NCI-H187 treated with DMSO at 0.1 percent for 48 hours (cell line): ENCODE results near the gene SUGCT.

Experiments used
- DNase-seq: peaks from one replicate; lab custom pipeline; 2025; lab: John Stamatoyannopoulos, UW

SUGCT gene

DNA sequence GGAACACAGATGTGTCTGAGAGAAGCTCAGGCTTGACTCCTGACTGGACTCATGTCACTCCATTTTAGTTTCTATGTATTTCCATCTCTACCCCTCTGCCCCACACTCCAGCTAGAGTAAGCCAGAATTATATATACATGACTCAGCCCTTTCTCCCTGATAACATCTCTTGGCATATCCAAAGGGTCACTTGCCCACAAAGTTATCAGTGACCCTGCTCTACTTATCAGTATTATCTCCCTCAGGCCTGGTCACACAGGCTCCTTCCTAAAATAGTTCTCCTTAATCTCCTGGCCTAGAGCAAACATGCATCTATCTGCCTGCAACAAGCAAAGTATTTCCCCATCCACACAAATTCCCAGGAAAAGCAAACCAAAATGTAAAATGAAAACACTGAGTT, 598.3 kb downstream of the SUGCT start:
- no peak for DNase-seq

DNA sequence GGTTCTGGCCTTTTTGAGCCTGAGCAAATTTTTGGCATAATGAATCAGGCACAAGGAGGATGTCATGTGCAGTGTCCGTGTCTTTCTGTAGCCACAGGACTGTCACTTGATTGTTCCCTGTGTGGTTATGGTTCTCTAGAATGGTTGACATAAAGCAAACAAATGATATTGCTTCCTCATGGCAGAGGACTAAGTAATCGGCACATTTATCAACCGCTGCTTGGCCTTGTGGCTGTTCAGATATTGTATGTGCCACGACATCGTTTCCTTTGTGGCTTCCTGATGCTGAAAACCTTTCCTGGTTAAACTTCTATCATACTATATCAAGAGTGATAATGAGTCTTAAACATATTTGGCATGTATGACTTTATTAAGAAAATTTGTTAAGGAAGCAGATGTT, 598.8 kb downstream of the SUGCT start:
- no peak for DNase-seq

DNA sequence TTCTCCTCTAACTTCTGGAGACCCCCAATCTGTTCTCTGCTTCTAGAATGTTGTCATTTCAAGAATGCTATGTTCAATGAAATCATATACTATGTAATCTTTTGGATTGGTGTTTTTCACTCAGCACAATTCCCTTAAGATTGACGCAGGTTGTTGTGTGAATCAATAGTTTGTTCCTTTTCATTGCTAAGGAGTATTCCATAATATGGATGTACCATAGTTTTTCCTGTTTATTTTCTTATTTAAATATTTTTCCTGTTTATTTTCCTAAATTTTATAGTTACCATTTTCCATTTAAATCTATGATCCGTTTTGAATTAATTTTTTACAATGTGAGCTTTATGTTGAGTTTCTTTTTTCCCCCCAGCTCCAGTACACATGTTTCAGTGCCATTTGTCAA, 604.5 kb downstream of the SUGCT start:
- no peak for DNase-seq

DNA sequence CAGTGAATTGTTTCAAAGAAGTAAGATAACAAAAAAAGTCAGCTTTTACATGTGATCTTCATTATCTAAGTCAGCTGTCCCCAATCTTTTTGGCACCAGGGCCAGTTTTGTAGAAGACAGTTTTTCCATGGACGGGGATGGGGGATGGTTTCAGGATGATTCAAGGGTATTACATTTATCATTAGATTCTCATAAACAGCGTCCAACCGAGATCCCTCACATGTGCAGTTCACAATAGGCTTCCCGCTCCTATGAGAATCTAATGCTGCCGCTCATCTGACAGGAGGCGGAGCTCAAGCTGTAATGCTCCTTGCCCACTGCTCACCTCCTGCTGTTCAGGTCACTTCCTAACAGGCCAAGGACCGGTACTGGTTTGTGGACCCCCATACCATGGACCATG, 607.5 kb downstream of the SUGCT start:
- DNase-seq: no peak

DNA sequence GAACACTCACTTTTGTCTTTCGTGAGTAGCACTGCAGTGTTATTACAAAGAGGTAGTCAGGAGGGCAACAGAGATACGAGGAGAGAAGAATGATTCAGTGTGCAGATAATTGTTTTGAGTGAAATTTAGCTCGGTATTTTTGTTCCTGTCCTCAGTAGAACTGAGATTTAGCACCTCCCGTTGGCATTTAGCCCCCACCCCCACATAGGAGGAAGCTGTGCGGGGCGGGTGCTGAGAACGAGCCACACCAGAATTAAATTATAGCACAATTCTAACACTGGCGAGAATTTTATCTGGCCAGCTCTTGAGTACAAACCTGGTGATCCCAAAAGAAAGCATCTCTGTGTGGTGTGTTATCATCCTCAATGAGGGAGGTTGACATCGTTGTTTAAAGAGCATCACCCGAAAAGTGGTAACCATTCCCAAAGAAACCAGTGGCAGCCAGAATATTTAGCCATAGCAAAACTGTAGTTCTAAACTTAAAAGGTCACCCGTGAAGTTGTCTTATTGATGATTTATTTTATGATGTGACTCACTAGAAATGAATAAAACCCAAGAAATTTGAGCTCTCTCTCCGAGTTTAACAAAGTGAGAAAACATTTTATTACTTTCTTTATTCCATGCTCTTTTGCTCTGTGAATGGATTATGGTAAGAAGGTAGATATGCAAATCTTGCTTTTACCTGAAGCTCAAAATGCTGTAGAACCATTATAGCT, 612.2 kb downstream of the SUGCT start:
- no peak for DNase-seq

DNA sequence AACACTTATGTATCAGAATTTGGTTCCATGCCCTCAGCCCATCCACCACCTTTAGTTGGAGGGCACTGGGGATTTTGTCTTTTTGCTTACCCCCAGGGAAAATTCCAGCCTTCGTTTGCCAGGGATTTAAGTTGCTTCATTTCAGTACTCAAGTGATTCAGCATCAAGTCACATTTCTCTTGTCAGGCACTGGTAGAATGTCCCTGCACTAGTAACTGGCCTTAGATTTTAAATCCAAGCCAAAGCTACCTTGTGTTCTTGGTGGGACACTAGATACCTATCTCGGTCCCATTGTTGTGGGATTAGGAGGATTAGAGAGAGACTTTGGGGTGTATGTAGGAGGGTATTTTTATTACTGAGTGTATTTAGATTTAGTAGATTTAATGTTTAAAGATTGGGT, 613.1 kb downstream of the SUGCT start:
- DNase-seq: no peak

DNA sequence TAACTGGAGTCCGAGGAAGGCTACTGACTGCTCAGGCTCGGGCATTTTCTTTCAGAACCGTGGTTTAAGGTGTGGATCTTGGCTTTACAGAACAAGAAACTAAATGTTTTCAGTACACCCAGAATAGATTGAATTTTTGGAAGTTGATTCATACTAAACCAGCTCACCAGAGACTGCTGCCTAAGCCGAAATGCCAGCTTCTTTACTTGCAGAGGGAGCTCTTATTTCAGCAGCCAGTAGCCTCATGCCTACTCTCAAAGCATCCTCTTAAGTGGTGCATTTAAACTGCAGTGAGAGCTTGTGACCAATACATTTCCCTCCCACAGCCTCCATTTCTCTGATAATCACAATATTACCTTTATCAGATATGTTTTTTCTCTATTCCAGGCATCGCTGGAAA, 615.1 kb downstream of the SUGCT start:
- no peak for DNase-seq

DNA sequence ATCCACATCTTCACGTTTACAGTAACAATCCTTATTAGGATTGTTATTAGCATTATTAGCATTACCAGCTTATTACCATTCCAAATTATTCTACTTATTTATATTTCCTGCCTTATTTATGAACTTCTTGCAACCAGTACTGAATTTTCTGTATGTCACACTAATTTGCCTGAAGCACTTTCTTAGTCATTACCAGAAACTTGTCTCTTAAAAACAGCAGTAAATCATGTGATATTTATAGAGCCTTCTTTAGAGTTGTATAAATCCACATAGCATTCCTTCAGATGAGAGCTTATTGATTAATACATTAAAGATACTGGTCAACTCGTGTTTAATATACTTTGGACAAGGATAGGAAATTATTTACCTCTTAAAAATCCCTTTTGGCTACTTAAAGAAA, 618.6 kb downstream of the SUGCT start:
- DNase-seq: no peak

DNA sequence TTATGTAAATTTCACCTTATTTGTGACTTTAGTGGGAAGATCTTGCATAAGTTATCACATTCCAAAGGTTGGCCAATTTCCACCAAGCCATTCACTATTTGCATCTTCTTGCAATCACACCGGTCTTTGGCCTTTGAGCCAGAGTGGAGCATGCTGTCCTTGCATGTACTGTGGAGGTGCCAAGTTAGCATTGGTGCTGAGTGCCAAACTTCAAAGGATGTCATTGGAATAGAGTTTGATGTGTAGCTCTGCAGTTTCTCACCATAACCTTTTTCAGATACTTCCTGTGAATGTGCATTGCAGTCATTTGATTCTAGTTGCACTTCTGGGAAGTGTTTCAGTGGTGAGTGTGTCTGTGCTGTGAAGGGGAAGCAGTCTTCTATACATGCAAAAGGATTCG, 620.6 kb downstream of the SUGCT start:
- DNase-seq: no peak

DNA sequence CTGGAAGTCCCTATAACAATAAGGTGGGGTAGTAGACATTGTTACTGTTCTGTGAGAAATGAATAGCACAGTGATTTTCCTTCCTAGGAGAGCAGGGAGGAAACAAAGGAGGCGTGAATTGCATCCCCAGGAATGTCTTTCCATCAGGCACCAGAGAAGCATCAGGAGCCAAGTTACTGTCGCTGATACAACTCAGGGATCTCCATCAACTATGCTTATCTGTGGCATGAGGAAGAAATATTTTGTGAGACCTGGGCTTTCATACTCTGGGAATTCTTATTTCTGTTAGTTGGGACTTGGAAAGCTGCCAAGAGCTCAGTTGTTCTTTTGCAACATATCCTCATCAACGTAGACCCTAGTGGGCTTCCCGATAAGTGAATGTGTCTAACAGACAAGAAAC, 622.3 kb downstream of the SUGCT start:
- DNase-seq: no peak

DNA sequence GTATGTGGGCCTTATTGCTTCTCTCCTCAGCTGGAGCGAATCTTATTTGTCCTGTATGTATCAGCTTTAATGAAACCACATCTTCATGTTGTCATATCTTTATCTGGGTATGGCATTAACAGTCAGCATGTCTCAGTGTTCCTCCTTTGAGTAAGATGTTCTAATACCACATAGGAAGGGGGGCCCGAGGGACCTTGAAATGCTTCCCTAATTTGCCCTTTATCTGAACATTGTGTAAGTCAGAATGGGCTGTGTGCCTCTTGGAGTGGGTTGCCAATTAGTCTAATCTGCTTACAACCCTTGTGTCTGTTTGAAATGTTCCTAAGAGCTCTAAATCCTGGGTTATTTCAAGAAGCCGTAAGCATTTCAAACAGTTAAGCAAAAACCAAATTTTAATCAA, 623.8 kb downstream of the SUGCT start:
- no peak for DNase-seq

DNA sequence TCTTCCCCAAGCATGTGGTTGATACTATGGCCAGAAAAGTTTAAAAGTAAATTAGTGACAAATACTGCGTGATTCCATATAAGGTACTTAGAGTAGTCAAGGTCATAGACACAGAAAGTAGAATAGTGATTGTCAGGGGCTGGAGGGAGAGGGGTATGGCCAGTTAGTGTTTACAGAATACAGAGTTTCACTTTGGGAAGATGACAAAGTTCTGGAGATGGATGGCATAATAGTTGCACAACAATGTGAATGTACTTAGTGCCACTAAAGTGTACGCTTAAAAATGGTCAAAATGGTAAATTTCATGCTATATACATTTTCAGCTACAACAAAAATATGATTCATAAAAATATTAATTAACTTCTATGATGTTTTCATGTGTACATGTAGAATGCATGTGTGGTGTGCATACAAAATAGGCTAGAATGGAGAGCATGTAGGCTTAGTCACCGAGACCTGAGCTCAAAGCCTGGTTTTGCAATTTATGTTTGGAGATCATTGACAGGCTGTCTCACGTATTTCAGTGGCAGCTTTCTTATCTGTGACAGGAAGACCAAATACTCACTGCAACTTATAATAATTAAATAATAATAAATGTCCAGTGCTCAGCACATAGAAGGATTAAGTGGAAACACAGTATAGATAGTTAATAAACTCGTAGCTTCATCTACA, 625.6 kb downstream of the SUGCT start:
- DNase-seq: no peak

DNA sequence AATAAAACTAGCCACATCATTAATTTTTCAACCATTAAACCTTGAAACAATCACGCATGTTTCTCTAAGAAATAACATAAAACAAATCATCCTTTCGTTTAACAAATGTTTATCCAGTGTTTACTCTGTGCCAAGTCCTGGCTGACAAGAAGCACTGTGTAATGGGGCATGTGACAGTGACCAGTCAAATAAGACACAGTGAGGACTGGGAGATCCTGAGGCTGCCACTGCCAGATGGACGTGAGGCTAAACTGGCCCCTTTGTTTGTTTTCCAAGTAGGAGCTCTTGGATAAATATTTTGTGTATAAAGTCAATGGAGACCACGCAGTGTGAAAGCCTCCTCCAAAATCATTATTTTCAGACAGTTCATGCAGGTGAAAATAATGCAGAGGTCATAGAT, 626.2 kb downstream of the SUGCT start:
- DNase-seq: no peak

DNA sequence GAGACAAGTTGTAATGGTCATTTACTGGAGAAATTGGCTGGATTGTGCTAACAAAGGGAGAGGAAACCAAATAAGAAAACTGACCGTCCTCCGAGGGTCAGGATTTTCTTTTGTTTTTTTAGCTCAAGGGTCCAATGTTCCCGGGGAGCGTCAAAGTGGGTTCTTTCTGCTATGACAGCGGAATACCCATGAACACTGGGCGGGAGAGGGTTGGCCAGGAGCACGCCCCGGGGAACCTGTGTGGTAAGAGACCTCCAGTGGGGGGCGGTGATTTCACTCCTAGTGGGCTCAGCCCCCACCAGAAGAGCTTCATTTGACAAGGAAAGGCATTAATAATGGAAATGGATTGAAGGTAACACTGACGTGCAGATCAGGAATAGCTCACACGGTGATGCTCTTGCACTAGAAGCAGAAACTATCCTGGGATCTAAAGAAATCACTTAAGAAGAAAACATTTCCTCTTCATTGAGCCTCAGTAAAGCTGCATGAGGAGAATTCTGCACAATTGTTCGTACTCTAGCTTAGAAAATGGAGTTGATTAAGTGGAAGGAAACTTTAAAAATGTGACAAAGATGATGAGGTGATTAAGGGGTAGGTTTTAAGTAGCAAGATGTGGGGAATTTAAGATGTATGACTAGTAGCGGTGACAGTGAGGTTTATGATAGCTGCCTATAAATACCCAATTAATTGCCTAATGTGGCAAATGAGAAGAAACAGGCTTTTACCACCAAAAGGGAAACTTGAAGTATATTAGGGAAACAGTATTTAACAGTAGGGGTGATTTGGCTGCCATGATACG, 627.2 kb downstream of the SUGCT start:
- DNase-seq: no peak

DNA sequence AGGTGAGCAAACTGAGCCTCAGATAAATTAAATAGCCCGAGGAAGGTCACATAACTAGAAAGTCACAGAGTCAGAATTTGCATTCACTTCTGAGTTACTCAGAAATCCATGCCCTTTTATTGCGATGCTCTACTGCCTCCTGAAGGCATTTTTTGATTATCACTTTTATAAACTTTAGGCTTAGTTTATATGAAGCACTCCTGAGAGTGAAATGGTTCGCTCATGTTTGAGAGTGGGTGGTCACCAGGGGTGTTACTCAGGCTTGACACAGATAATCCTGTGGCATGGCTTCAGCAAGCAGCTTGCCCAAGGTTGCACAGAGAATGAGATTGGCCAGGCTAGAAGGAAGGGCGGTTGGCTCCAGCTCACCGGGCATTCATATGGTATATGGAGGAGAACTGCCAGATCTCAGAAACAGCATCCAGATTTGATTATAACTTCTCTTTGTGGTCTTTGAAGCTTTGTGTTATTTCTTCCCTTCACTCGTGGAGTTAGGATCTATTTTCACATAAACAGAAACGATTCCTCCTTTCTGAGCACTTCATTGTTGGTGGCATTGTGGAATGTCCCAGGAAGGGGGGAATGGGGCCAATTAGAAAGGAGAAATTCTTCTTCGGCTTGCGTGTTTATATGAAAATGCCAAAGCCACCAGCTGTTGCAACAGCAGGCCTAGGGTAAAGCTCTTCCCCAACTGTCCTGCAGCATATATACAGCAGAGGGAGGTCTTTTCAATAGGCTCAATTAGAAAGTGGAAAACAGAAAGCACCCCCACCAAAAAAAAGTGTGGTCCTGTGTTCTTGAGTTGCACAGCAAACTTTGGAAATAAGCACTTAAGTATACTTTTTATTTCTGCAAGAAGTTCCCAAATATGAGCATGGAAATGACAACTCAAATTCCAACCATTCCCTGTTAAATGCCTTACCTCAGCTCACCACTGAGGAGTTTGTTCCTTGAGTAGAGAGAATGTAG, 628.8 kb downstream of the SUGCT start:
- no peak for DNase-seq

DNA sequence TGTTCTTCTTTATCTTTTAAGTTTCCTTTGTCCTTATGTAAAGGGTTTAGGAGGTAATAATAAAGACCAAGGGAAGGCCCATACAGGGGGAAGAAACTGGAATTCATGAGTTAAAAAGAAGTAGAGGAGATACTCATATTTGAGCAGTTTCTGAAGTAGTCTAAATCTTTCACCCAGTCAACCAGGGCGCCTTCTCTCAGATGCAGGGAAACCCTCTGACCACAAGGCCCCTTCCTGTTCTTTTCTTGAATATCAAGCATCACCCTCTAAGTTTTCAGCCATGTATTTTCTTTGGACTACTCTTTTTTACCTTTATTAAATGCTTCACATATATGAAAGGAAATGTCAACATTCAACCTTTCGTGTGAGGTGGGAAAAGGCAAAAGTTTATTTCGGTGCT, 630.8 kb downstream of the SUGCT start:
- no peak for DNase-seq

DNA sequence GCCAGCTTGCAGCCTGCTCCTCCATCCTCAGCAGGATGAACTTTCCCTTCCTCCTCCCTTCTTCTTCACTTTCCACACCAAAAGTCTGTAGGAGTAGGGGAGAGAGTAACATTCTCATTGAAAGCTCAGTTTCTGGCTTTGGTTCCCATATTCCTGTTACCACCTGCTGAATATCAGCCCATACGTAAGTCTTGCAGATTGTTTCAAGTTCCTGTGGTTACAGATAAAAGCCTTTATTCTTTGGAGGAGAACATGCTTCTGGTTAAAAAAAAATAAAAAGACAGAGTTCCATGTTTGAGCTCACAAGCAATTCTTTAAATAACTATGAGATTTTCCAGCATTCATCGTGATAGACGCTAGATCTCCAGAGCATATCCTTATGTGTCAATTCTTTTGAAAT, 637.3 kb downstream of the SUGCT start:
- DNase-seq: no peak

DNA sequence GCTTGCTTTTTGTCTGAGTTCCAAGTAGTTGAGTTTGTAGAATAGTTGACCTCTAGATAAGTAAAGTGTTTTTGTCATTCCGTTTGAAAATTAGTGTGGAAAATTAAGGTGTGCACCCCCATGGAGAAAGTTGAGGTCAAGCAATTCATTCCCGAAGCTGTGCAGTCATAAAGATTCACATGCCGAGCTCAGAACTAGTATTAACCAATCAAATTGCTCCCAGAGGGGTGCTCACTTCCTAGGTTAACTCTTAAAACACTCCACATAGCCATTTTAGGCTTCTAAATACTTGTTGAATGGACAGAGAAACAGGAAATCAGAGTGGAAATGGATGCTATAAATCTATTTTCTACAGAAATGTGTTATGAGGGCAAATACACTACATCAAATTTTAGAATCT, 638.9 kb downstream of the SUGCT start:
- no peak for DNase-seq

DNA sequence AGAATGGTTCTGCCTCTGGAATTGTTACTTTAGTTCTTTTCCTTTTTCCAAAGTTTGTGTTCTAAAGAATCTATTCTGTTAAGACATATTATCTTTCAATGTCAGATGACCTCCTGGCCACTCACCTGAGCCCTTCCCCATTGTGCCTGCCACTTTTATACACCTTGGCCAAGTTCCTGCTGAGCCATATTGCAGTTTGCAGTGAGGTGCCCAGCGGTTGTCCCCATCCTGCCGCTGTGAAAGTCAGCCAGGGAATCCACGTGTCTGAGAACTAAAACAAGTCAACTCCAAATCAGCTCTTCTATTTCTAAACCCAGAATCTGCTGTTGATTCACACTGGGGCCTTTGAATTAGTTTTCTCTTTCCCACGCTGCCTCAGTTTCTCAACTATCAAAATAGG, 641.1 kb downstream of the SUGCT start:
- no peak for DNase-seq

DNA sequence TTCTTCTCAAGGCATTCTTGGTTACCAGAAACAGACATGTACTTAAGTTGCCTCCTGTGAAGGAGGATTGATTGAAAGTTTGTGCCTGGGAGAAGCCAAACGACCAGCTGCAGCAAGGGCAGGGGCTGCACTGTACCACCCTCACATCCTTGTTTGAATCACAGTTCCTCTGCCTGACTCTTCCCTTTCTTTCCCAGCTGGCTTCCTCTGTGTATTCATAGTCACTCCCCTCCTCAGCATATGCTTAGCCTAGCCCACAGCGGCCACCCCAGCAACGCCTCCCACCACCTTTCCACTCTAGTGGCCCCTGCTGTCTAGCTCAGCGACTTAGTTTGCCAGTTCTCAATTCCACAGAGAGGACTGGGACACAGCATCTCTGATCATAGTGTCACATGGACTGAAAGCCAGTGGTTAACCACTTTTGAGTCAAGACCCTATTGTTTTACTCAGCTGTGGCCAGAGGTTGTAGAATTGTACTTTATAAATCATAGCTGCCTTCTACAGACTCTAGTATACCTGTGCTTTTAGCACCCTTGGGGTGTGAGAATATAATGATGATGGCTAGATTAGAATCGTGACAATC, 643.0 kb downstream of the SUGCT start:
- DNase-seq: no peak

DNA sequence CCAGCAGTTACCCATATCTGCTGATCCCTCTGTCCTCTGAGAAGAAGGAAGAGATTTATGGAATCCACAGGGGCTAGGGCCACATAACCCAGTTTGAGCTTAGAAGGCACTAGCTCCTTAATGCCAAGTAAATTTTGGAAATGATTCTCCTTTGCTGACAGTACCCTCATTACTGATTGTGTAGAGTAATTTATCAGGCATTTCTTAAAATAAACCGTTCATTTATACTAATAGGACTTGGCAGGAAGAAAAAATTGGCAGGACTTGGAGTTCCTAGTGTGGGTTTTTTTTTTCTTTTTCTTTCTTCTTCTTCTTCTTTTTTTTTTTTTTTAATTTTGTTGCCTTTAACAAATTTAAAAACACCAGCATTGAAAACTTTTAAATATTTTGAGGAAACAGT, 645.7 kb downstream of the SUGCT start:
- no peak for DNase-seq

DNA sequence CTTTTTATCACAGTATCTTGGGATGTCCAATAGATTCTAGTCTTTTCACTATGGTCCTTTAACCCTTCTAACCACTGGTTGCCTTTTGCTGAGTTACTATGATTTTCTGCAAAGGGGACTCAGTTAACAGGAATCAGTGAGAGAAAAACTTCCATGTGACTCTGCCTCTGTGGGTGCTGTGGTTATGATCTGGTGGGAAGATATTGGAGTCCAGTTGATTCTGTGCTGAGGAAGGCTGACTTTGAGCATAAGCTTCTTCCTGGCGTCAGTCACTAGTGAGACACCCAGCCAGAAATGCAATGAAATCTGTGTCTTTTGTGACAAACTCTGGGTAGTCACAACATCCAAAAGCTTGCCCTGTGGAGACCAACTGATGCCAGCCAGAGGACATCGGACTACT, 648.0 kb downstream of the SUGCT start:
- DNase-seq: no peak
